OCI-LY1 (cell line): ENCODE results near the gene CYREN.

Experiments used
- H2AFZ ChIP-seq: fragments of 200-600 bp; sonication (generic), shearing (Covaris generic); 2 replicates; pipeline ENCODE4 v1.6.0; 2014; ENCODE audit warnings: antibody characterized with exemption, mild to moderate bottlenecking, low read length
- H3F3A ChIP-seq: fragments of 200-600 bp; sonication (generic), shearing (Covaris generic); 2 replicates; pipeline ENCODE4 v1.6.0; 2014; ENCODE audit warnings: mild to moderate bottlenecking, antibody characterized with exemption, low read length, moderate library complexity; ENCODE audit not compliant: insufficient read depth
- H3K27ac ChIP-seq: fragments of 200-600 bp; sonication (generic); 2 replicates; pipeline ENCODE4 v1.5.1; 2014; ENCODE audit warnings: low read length, mixed run types, mild to moderate bottlenecking, low read depth; ENCODE audit not compliant: poor library complexity, severe bottlenecking
- H3K27me3 ChIP-seq: fragments of 200-600 bp; sonication (generic); 2 replicates; pipeline ENCODE4 v1.6.0; 2014; ENCODE audit warnings: antibody characterized with exemption, mild to moderate bottlenecking, low read length, moderate library complexity; ENCODE audit not compliant: insufficient read depth
- H3K36me3 ChIP-seq: fragments of 200-600 bp; sonication (generic); 2 replicates; pipeline ENCODE4 v1.6.1; 2014; ENCODE audit warnings: mild to moderate bottlenecking, antibody characterized with exemption, low read length, moderate library complexity, mixed read lengths; ENCODE audit not compliant: insufficient read depth
- H3K4me1 ChIP-seq: fragments of 200-600 bp; sonication (generic); 2 replicates; pipeline ENCODE4 v1.5.1; 2014; ENCODE audit warnings: mild to moderate bottlenecking, low read length, moderate library complexity; ENCODE audit not compliant: insufficient read depth, severe bottlenecking
- H3K4me2 ChIP-seq: fragments of 200-600 bp; sonication (generic), shearing (Covaris generic); 2 replicates; pipeline ENCODE4 v1.6.1; 2014; ENCODE audit warnings: low read length
- H3K4me3 ChIP-seq: fragments of 200-600 bp; sonication (generic); 2 replicates; pipeline ENCODE4 v1.5.1; 2014; ENCODE audit warnings: low read length, low read depth, mild to moderate bottlenecking, mixed read lengths; ENCODE audit not compliant: poor library complexity, severe bottlenecking
- H3K79me2 ChIP-seq: fragments of 200-600 bp; shearing (Covaris generic); 2 replicates; pipeline ENCODE4 v1.6.1; 2016; ENCODE audit warnings: mixed run types, low read length, mixed read lengths; ENCODE audit not compliant: insufficient read depth
- H3K9ac ChIP-seq: fragments of 200-600 bp; sonication (generic), shearing (Covaris generic); 2 replicates; pipeline ENCODE4 v1.6.1; 2014; ENCODE audit warnings: mild to moderate bottlenecking, low read length, mixed read lengths
- H3K9me2 ChIP-seq: fragments of 200-600 bp; sonication (generic), shearing (Covaris generic); 2 replicates; pipeline ENCODE4 v1.6.1; 2014; ENCODE audit warnings: low read depth, mild to moderate bottlenecking, low read length, mixed read lengths
- H3K9me3 ChIP-seq: fragments of 200-600 bp; shearing (Covaris generic); 2 replicates; pipeline ENCODE4 v1.6.1; 2014; ENCODE audit warnings: low read length, mixed read lengths
- H4K20me1 ChIP-seq: fragments of 200-600 bp; sonication (generic), shearing (Covaris generic); 2 replicates; pipeline ENCODE4 v1.6.0; 2016; ENCODE audit warnings: mild to moderate bottlenecking, low read length; ENCODE audit not compliant: insufficient read depth
- CTCF ChIP-seq: fragments of 200-600 bp; sonication (generic), shearing (Covaris generic); IDR thresholded peaks from 2 replicates; pipeline ENCODE4 v1.5.1; 2017; ENCODE audit warnings: mild to moderate bottlenecking, antibody characterized with exemption, low read length, moderate library complexity, mixed read lengths
- EZH2 ChIP-seq: fragments of 200-600 bp; sonication (generic), shearing (Covaris generic); IDR thresholded peaks from 2 replicates; pipeline ENCODE4 v1.8.0; 2017; ENCODE audit warnings: borderline replicate concordance, mixed run types, mild to moderate bottlenecking, antibody characterized with exemption, low read length, moderate library complexity, mixed read lengths

Gene CYREN

GRCh38 chr7:135195156-135195555, 24.6 kb upstream of the CYREN start:
- no peak overlapping the region for H3K9ac ChIP-seq

DNA sequence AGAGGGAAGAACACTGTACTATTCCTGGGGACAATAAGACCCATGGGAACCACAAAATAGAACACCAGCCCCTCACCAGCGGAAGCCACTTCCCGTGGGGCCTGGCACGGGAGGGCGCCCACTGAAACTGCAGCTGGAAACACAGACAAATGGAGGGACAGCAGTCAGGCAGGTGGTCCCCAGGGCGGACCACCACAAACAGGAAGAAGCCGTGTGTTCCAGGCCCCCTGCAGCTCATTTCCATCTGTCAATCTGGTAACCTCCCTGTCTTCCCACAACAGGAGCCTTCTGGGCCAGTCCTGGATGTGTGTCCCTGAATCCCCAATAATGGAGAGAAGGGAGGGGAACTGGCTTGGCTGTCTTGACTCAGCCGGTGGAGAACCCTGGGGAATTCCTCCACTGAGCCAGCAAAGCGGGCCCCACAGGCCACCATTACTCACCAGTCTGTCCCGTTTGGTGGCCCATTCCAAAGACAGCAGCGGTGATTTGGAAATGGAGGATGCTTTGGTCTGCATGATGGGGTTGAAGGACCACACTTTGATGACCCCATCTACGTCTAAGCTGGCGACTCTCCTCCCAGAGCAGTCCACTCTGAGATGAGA, 24.1 kb upstream of the CYREN start:
- H3K36me3 ChIP-seq: peaks cover 82% of the 10 kb centered on the region
- no peaks in the 10 kb centered on the region for H4K20me1 ChIP-seq
- no peak for TF ChIP-seq EZH2
- no peak for TF ChIP-seq CTCF
- H3K4me1 ChIP-seq: no peaks in the 10 kb centered on the region
- no peak overlapping the region for H2AFZ ChIP-seq
- no peaks in the 10 kb centered on the region for H3K79me2 ChIP-seq
- no peak overlapping the region for H3K27ac ChIP-seq
- H3K9me2 ChIP-seq: no peaks in the 10 kb centered on the region
- H3K9ac ChIP-seq: no peak overlapping the region
- no peaks in the 10 kb centered on the region for H3K27me3 ChIP-seq
- no peak overlapping the region for H3K4me2 ChIP-seq
- H3F3A ChIP-seq: no peaks in the 10 kb centered on the region
- H3K4me3 ChIP-seq: no peak overlapping the region
- no peaks in the 10 kb centered on the region for H3K9me3 ChIP-seq

More at GRCh38 chr7:135195156-135195555, 24.6 kb upstream of the CYREN start:
- peaks cover 80% of the 10 kb centered on the region for H3K36me3 ChIP-seq
- H3K4me3 ChIP-seq: no peak overlapping the region
- no peak overlapping the region for H3K27ac ChIP-seq
- no peak overlapping the region for H3K4me2 ChIP-seq
- TF ChIP-seq CTCF: no peak
- TF ChIP-seq EZH2: no peak
- no peaks in the 10 kb centered on the region for H3K9me3 ChIP-seq
- no peaks in the 10 kb centered on the region for H3K9me2 ChIP-seq
- H3K4me1 ChIP-seq: no peaks in the 10 kb centered on the region
- no peaks in the 10 kb centered on the region for H3K79me2 ChIP-seq
- no peak overlapping the region for H2AFZ ChIP-seq
- no peaks in the 10 kb centered on the region for H3F3A ChIP-seq
- H3K27me3 ChIP-seq: no peaks in the 10 kb centered on the region
- H4K20me1 ChIP-seq: no peaks in the 10 kb centered on the region

- H3K27me3 ChIP-seq: no peaks in the 10 kb centered on the region
- H3F3A ChIP-seq: no peaks in the 10 kb centered on the region
- no peaks in the 10 kb centered on the region for H3K9me2 ChIP-seq
- H3K4me3 ChIP-seq: no peak overlapping the region
- no peak overlapping the region for H2AFZ ChIP-seq
- TF ChIP-seq CTCF: no peak
- no peak overlapping the region for H3K9ac ChIP-seq
- H3K36me3 ChIP-seq: peaks cover 82% of the 10 kb centered on the region
- H3K4me1 ChIP-seq: no peaks in the 10 kb centered on the region
- no peak overlapping the region for H3K27ac ChIP-seq
- no peak overlapping the region for H3K4me2 ChIP-seq
- H3K79me2 ChIP-seq: no peaks in the 10 kb centered on the region
- no peaks in the 10 kb centered on the region for H4K20me1 ChIP-seq
- H3K9me3 ChIP-seq: no peaks in the 10 kb centered on the region
Observed at GRCh38 chr7:135193615-135194081, 23.1 kb upstream of the CYREN start.
